SK-MEL-5 (cell line): ENCODE results near the gene SNAP47. TPM values are rescaled to one million over a fixed set of nuclear protein-coding genes. Genes with fewer than 3 reads are reported as not detected.

Experiments
- DNase-seq: peaks from one replicate; pipeline ENCODE4 v3.0.0-alpha.2; 2016; ENCODE audit warnings: low read depth, low spot score
- in situ Hi-C: cut with HindIII; loops from 2 replicates; pipeline ENCODE4 v1.10.0; 2016; ENCODE audit warnings: low sequenced_read_pairs, high pct_unique_total_duplicates, low pct_unique_long_range_greater_than_20kb
- total RNA-seq: library from RNA; depleted of rRNA; stranded (reverse); fragments of >200 nt; shearing (Covaris generic); gene quantifications from 2 replicates; pipeline ENCODE4 v1.2.3, GENCODE V29; 2014

SNAP47 gene
- total RNA-seq, 1 experiment from 2014 or later = 29.3 TPM

GRCh38 chr1:227774821-227775661 lies 39.8 kb downstream of the SNAP47 start:
- in situ Hi-C loops = no loop called here
- no peak for DNase-seq

- no peak for DNase-seq
- in situ Hi-C loops = no loop called here
Measured at GRCh38 chr1:227775841-227776240, 40.6 kb downstream of the SNAP47 start.

GRCh38 chr1:227776331-227776771 lies 41.1 kb downstream of the SNAP47 start:
- in situ Hi-C loops = no loop called here
- DNase-seq = no peak

- in situ Hi-C loops = no loop called here
- no peak for DNase-seq
Measured at GRCh38 chr1:227777156-227777555, 41.9 kb downstream of the SNAP47 start.

GRCh38 chr1:227777646-227778045 lies 42.4 kb downstream of the SNAP47 start:
- in situ Hi-C loops = no loop called here
- no peak for DNase-seq

GRCh38 chr1:227778401-227778947 lies 43.2 kb downstream of the SNAP47 start:
- in situ Hi-C loops = no loop called here
- DNase-seq = no peak

- DNase-seq = no peak
- in situ Hi-C loops = no loop called here
Measured at GRCh38 chr1:227779021-227779441, 43.8 kb downstream of the SNAP47 start.

GRCh38 chr1:227779685-227780084 lies 44.5 kb downstream of the SNAP47 start:
- in situ Hi-C loops = no loop called here
- no peak for DNase-seq

GRCh38 chr1:227780101-227781044 lies 45.1 kb downstream of the SNAP47 start:
- in situ Hi-C loops = no loop called here
- DNase-seq = no peak

GRCh38 chr1:227781314-227781930 lies 46.2 kb downstream of the SNAP47 start:
- in situ Hi-C loops = no loop called here
- no peak for DNase-seq

- no peak for DNase-seq
- in situ Hi-C loops = no loop called here
Measured at GRCh38 chr1:227782226-227782625, 47.0 kb downstream of the SNAP47 start.

GRCh38 chr1:227785094-227785804 lies 50.0 kb downstream of the SNAP47 start:
- in situ Hi-C loops = no loop called here
- DNase-seq = no peak

- in situ Hi-C loops = no loop called here
- DNase-seq = no peak
Measured at GRCh38 chr1:227785805-227786671, 50.8 kb downstream of the SNAP47 start.

- in situ Hi-C loops = no loop called here
- no peak for DNase-seq
Measured at GRCh38 chr1:227786673-227787512, 51.7 kb downstream of the SNAP47 start.

- peak; percentile 90 for DNase-seq
- in situ Hi-C loops = no loop called here
Measured at GRCh38 chr1:227787513-227788270, 52.5 kb downstream of the SNAP47 start.
